Measurements from ENCODE around the gene TIMM22. TPM values are rescaled to one million over a fixed set of nuclear protein-coding genes. Genes with fewer than 3 reads are reported as not detected.

The TIMM22 gene
- total RNA-seq, 4 donors from 2014 or later = 11.7 to 15.7 (median 13.9) TPM

DNA sequence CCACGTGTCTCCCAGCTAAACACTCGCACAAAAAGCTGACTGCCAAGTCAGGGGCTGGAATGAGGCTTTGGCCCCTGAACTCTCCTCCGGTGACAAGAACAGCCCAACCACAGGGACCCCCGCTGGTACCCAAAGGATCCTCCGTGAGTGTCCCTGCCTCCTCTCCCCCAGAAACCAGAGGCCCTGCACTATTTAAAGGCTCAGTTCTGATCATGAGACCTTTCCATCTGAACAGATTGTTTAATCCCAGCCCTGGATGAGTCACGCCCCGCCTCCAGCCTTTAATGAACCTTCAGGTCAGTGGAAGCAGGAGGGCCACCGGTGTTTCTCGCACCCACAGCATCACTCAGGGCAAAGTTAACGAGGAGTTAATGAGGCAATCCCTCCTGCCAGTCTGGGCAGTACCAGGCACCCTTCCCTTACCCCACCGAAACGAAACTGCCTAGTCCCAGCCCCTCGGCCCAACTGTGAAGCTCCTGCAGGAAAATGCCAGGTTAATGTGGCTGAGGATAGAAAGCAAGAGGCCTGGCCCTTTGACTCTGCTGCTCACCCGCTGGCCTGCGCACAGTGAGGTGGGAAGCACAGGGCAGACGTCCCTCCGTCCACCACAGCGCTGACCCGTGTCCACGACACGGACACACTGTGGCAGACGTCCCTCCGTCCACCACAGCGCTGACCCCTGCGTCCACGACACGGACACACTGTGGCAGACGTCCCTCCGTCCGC lies 32.4 kb downstream of the TIMM22 start:
- WGBS, 2 donors = 71 to 76% methylated on average over 30 of the region's 30 CpGs

GRCh38 chr17:1029922-1030644 lies 33.2 kb downstream of the TIMM22 start:
- intact Hi-C loops (cut with DNase I; ENCODE audit: low total_unique reads) = no loop called here
- no peak for DNase-seq (ENCODE audit: low spot score in 2 of 2)
- TF ChIP-seq POLR2A (IDR thresholded peaks at IDR 0.05) = no peak
- TF ChIP-seq, protein P1, sequence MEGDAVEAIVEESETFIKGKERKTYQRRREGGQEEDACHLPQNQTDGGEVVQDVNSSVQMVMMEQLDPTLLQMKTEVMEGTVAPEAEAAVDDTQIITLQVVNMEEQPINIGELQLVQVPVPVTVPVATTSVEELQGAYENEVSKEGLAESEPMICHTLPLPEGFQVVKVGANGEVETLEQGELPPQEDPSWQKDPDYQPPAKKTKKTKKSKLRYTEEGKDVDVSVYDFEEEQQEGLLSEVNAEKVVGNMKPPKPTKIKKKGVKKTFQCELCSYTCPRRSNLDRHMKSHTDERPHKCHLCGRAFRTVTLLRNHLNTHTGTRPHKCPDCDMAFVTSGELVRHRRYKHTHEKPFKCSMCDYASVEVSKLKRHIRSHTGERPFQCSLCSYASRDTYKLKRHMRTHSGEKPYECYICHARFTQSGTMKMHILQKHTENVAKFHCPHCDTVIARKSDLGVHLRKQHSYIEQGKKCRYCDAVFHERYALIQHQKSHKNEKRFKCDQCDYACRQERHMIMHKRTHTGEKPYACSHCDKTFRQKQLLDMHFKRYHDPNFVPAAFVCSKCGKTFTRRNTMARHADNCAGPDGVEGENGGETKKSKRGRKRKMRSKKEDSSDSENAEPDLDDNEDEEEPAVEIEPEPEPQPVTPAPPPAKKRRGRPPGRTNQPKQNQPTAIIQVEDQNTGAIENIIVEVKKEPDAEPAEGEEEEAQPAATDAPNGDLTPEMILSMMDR (IDR thresholded peaks at IDR 0.05) = no peak
- WGBS, 2 donors = 72 to 76% methylated on average over 15 to 17 of the region's 20 CpGs
- no peak overlapping the region for H3K4me3 ChIP-seq (ENCODE audit: low read depth, poor library complexity, severe bottlenecking)

More for the DNA sequence above, 32.4 kb downstream of the TIMM22 start:
- H3K4me3 ChIP-seq (ENCODE audit: low read depth, poor library complexity, severe bottlenecking) = no peak overlapping the region
- TF ChIP-seq POLR2A (IDR thresholded peaks at IDR 0.05) = no peak
- TF ChIP-seq, protein P1 (IDR thresholded peaks at IDR 0.05) = no peak
- peak in 1 of 2 donors; percentile 69 for DNase-seq (ENCODE audit: low spot score in 2 of 2)
- intact Hi-C loops (cut with DNase I; ENCODE audit: low total_unique reads) = no loop called here

GRCh38 chr17:1030684-1031532 lies 34.0 kb downstream of the TIMM22 start:
- 47 to 58% methylated on average over 25 to 39 of the region's 45 CpGs for WGBS, 2 donors
- peak in 1 of 2 donors; percentile 93 for DNase-seq (ENCODE audit: low spot score in 2 of 2)
- intact Hi-C loops (cut with DNase I; ENCODE audit: low total_unique reads) = no loop called here
- TF ChIP-seq POLR2A (IDR thresholded peaks at IDR 0.05) = no peak
- TF ChIP-seq, protein P1 (IDR thresholded peaks at IDR 0.05) = no peak
- no peak overlapping the region for H3K4me3 ChIP-seq (ENCODE audit: low read depth, poor library complexity, severe bottlenecking)

DNA sequence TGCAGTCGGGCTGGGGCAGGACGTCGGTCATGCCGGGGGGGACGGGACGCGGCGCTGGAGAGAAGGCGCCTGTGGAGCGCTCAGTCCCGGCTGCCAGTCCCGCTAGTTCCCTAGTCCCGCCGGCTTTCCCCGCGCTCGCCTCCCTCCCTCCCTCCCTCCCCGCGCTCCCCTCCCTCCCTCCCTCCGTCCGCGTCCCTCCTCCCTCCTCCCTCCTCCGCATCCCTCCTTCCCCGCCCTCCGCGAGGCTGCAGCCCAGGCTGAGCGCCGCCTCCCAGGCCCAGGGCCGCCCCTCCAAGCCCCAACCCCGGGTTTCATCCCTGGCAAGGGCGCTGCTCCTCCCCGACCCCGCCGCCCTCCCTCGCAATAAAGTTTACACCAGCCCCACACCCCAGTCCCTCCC lies 34.8 kb downstream of the TIMM22 start:
- intact Hi-C loops (cut with DNase I; ENCODE audit: low total_unique reads) = no loop called here
- no peak overlapping the region for H3K4me3 ChIP-seq (ENCODE audit: low read depth, poor library complexity, severe bottlenecking)

GRCh38 chr17:1032391-1032790 lies 35.5 kb downstream of the TIMM22 start:
- TF ChIP-seq, protein P1 (IDR thresholded peaks at IDR 0.05) = no peak
- TF ChIP-seq POLR2A (IDR thresholded peaks at IDR 0.05) = no peak
- H3K4me3 ChIP-seq (ENCODE audit: low read depth, poor library complexity, severe bottlenecking) = no peak overlapping the region
- 79 to 86% methylated on average over 25 to 27 of the region's 27 CpGs for WGBS, 2 donors
- no peak for DNase-seq (ENCODE audit: low spot score in 2 of 2)
- intact Hi-C loops (cut with DNase I; ENCODE audit: low total_unique reads) = no loop called here

More for the DNA sequence above, 34.8 kb downstream of the TIMM22 start:
- 42 to 45% methylated on average over 18 to 27 of the region's 35 CpGs for WGBS, 2 donors
- DNase-seq (ENCODE audit: low spot score in 2 of 2) = no peak
- TF ChIP-seq, protein P1 (IDR thresholded peaks at IDR 0.05) = no peak
- no peak for TF ChIP-seq POLR2A (IDR thresholded peaks at IDR 0.05)
